ENCODE results near the gene KCNQ1. TPM values are rescaled to one million over a fixed set of nuclear protein-coding genes. Genes with fewer than 3 reads are reported as not detected.

The KCNQ1 gene
- total and polyA plus RNA-seq, 2 experiments from 2014 or later, result 0.45 to 0.87 TPM

DNA sequence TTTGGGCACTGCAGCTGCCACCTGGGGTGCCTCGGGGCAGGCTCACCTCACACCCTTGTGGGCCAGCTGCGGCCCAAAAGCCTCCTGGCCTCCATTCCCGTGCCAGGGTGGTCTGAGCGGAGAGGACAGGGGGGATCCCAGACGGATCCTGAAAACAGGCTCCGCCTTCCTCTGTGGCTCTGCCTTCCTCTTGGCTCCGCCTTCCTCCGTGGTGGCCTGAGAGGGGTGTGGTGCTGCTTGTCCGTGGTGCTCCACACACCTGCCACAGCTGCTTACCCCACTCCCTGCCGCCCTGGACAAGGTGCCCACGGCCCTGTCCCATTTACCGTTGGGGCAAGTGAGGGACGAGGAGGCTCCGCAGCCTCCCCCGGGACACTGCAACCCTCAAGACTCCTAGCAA, 278.1 kb downstream of the KCNQ1 start (continued):
- TF ChIP-seq, protein P1, sequence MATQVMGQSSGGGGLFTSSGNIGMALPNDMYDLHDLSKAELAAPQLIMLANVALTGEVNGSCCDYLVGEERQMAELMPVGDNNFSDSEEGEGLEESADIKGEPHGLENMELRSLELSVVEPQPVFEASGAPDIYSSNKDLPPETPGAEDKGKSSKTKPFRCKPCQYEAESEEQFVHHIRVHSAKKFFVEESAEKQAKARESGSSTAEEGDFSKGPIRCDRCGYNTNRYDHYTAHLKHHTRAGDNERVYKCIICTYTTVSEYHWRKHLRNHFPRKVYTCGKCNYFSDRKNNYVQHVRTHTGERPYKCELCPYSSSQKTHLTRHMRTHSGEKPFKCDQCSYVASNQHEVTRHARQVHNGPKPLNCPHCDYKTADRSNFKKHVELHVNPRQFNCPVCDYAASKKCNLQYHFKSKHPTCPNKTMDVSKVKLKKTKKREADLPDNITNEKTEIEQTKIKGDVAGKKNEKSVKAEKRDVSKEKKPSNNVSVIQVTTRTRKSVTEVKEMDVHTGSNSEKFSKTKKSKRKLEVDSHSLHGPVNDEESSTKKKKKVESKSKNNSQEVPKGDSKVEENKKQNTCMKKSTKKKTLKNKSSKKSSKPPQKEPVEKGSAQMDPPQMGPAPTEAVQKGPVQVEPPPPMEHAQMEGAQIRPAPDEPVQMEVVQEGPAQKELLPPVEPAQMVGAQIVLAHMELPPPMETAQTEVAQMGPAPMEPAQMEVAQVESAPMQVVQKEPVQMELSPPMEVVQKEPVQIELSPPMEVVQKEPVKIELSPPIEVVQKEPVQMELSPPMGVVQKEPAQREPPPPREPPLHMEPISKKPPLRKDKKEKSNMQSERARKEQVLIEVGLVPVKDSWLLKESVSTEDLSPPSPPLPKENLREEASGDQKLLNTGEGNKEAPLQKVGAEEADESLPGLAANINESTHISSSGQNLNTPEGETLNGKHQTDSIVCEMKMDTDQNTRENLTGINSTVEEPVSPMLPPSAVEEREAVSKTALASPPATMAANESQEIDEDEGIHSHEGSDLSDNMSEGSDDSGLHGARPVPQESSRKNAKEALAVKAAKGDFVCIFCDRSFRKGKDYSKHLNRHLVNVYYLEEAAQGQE (IDR thresholded peaks at IDR 0.05; ENCODE audit: unreplicated experiment), result no peak
- TF ChIP-seq POLR2AphosphoS5 (IDR thresholded peaks at IDR 0.05; ENCODE audit: low read depth) (no peak), CREB1 (CRISPR knock-in tag; IDR thresholded peaks at IDR 0.05; ENCODE audit: low read depth) (no peak), EZH2 (IDR thresholded peaks at IDR 0.05; ENCODE audit: low read depth, unreplicated experiment) (no peak), JUNB (IDR thresholded peaks at IDR 0.05; ENCODE audit: unreplicated experiment) (no peak), ZNF331 (CRISPR knock-in tag; IDR thresholded peaks at IDR 0.05; ENCODE audit: low read depth) (no peak)
- TF ChIP-seq, protein P2, sequence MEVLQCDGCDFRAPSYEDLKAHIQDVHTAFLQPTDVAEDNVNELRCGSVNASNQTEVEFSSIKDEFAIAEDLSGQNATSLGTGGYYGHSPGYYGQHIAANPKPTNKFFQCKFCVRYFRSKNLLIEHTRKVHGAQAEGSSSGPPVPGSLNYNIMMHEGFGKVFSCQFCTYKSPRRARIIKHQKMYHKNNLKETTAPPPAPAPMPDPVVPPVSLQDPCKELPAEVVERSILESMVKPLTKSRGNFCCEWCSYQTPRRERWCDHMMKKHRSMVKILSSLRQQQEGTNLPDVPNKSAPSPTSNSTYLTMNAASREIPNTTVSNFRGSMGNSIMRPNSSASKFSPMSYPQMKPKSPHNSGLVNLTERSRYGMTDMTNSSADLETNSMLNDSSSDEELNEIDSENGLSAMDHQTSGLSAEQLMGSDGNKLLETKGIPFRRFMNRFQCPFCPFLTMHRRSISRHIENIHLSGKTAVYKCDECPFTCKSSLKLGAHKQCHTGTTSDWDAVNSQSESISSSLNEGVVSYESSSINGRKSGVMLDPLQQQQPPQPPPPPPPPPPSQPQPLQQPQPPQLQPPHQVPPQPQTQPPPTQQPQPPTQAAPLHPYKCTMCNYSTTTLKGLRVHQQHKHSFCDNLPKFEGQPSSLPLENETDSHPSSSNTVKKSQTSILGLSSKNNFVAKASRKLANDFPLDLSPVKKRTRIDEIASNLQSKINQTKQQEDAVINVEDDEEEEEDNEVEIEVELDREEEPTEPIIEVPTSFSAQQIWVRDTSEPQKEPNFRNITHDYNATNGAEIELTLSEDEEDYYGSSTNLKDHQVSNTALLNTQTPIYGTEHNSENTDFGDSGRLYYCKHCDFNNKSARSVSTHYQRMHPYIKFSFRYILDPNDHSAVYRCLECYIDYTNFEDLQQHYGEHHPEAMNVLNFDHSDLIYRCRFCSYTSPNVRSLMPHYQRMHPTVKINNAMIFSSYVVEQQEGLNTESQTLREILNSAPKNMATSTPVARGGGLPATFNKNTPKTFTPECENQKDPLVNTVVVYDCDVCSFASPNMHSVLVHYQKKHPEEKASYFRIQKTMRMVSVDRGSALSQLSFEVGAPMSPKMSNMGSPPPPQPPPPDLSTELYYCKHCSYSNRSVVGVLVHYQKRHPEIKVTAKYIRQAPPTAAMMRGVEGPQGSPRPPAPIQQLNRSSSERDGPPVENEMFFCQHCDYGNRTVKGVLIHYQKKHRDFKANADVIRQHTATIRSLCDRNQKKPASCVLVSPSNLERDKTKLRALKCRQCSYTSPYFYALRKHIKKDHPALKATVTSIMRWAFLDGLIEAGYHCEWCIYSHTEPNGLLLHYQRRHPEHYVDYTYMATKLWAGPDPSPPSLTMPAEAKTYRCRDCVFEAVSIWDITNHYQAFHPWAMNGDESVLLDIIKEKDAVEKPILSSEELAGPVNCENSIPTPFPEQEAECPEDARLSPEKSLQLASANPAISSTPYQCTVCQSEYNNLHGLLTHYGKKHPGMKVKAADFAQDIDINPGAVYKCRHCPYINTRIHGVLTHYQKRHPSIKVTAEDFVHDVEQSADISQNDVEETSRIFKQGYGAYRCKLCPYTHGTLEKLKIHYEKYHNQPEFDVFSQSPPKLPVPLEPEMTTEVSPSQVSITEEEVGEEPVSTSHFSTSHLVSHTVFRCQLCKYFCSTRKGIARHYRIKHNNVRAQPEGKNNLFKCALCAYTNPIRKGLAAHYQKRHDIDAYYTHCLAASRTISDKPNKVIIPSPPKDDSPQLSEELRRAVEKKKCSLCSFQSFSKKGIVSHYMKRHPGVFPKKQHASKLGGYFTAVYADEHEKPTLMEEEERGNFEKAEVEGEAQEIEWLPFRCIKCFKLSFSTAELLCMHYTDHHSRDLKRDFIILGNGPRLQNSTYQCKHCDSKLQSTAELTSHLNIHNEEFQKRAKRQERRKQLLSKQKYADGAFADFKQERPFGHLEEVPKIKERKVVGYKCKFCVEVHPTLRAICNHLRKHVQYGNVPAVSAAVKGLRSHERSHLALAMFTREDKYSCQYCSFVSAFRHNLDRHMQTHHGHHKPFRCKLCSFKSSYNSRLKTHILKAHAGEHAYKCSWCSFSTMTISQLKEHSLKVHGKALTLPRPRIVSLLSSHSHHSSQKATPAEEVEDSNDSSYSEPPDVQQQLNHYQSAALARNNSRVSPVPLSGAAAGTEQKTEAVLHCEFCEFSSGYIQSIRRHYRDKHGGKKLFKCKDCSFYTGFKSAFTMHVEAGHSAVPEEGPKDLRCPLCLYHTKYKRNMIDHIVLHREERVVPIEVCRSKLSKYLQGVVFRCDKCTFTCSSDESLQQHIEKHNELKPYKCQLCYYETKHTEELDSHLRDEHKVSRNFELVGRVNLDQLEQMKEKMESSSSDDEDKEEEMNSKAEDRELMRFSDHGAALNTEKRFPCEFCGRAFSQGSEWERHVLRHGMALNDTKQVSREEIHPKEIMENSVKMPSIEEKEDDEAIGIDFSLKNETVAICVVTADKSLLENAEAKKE (CRISPR knock-in tag; IDR thresholded peaks at IDR 0.05), result no peak

Data from GM23338 (cell line).